Left ventricle myocardium inferior (tissue), 1 donor: ENCODE data around the gene NME3. TPM values are rescaled to one million over a fixed set of nuclear protein-coding genes. Genes with fewer than 3 reads are reported as not detected.

Experiments
- DNase-seq: peaks from one replicate; pipeline ENCODE4 v3.0.0-alpha.2; 2020
- H3K27ac ChIP-seq: fragments of 200-600 bp; replicated peaks from 2 replicates; pipeline ENCODE4 v1.8.0; 2021
- H3K27me3 ChIP-seq: fragments of 200-600 bp; 2 replicates; pipeline ENCODE4 v1.8.0; 2021; ENCODE audit warnings: low read depth
- H3K36me3 ChIP-seq: fragments of 200-600 bp; 2 replicates; pipeline ENCODE4 v1.8.0; 2021
- H3K4me1 ChIP-seq: fragments of 200-600 bp; 2 replicates; pipeline ENCODE4 v1.8.0; 2021
- H3K4me3 ChIP-seq: fragments of 200-600 bp; 2 replicates; pipeline ENCODE4 v1.8.0; 2021; ENCODE audit warnings: mild to moderate bottlenecking, moderate library complexity
- H3K9me3 ChIP-seq: fragments of 200-600 bp; replicated peaks from 2 replicates; pipeline ENCODE4 v1.8.0; 2021
- CTCF ChIP-seq: fragments of 200-600 bp; IDR thresholded peaks from 2 replicates; pipeline ENCODE4 v1.8.0; 2021; ENCODE audit warnings: antibody characterized with exemption, mild to moderate bottlenecking, borderline replicate concordance
- intact Hi-C: fragments of 100-400 bp; cut with micrococcal nuclease; formaldehyde crosslinking; loops from one replicate; pipeline ENCODE4 v1.11.0; 2022
- total RNA-seq: library from RNA; stranded (reverse); fragmentation: NEBNext Ultra II Directional; extraction: Animal tissue kit (Norgen Biotek cat#: 25700); gene quantifications from one replicate; pipeline ENCODE4 v1.2.1, GENCODE V29; 2021
- donor health status: DM: no; HTN: yes; CAD: no; lungs with severe emphysema.

Gene NME3
- total RNA-seq, 1 donor from 2014 or later: 37.0 TPM

- H3K36me3 ChIP-seq: peaks cover 49% of the 10 kb centered on the region
- TF ChIP-seq CTCF: peak; percentile 17
- H3K4me3 ChIP-seq: peak overlapping the region; percentile 96
- peaks cover 67% of the 10 kb centered on the region for H3K4me1 ChIP-seq
- DNase-seq: no peak
- H3K27me3 ChIP-seq: no peaks in the 10 kb centered on the region
- intact Hi-C loops: no loop called here
- H3K27ac ChIP-seq: peak overlapping the region; percentile 90
- no peaks in the 10 kb centered on the region for H3K9me3 ChIP-seq
These were observed 10.5 kb upstream of the NME3 start for GRCh38 chr16:1781758-1782407.

GRCh38 chr16:1781254-1781653, 9.9 kb upstream of the NME3 start:
- Histone ChIP-seq H3K36me3 (peaks cover 49% of the 10 kb centered on the region), H3K27me3 (no peaks in the 10 kb centered on the region), H3K27ac (peak overlapping the region; percentile 90), H3K4me3 (peak overlapping the region; percentile 96), H3K9me3 (no peaks in the 10 kb centered on the region), H3K4me1 (peaks cover 69% of the 10 kb centered on the region)
- DNase-seq: no peak
- intact Hi-C loops: no loop called here
- TF ChIP-seq CTCF: no peak

GRCh38 chr16:1780677-1781072, 9.3 kb upstream of the NME3 start:
- H3K4me3 ChIP-seq: peak overlapping the region; percentile 96

DNA sequence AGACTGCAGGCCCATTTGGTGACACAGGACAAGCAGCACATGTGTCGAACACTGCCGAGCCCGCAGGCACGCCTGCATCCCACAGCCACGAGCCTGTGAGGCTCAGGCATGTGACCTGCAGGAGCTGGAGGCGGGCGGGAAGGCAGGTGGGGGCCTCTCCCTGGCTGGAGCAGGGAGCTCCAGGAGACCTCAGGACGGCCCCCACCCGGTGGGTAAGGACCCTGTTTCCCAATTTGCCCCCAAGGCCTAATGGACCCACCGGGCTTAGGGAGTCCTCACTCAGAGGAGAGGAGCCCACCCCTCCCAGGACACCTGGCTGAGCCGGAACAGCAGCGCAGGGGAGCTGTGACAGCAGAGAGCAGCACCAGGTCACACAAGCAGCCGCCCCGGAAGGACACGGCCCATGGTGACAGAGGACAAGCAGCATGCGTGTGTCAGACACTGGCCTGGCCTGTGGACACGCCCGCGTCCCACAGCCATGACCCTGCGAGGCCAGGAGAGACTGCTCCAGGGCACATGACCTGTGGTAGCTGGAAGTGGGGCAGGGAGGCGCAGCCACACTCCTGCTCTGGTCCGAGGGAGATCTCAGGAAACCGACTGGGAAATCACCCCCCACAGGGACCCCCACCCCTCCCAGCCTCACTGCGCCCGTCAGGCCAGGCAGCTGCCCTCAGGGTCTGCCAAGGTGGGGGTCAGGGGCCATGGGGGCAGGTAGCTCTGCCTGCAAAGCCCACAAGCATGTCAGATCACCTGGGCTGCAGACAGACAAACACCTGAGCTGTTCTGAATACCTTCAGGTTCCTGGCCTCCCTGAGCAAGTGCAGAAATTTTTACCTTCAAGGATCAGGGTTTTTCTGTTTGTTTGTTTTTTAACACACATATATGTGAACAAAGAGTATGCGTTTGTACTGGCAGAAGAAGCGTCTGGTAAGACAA, 8.7 kb upstream of the NME3 start:
- DNase-seq: no peak
- H3K9me3 ChIP-seq: no peaks in the 10 kb centered on the region
- intact Hi-C loops: no loop called here
- H3K4me1 ChIP-seq: peaks cover 60% of the 10 kb centered on the region
- no peak overlapping the region for H3K4me3 ChIP-seq
- H3K36me3 ChIP-seq: peaks cover 57% of the 10 kb centered on the region
- H3K27me3 ChIP-seq: no peaks in the 10 kb centered on the region
- H3K27ac ChIP-seq: no peak overlapping the region
- no peak for TF ChIP-seq CTCF

More at GRCh38 chr16:1780677-1781072, 9.3 kb upstream of the NME3 start:
- Histone ChIP-seq H3K36me3 (peaks cover 50% of the 10 kb centered on the region), H3K9me3 (no peaks in the 10 kb centered on the region), H3K27ac (no peak overlapping the region), H3K27me3 (no peaks in the 10 kb centered on the region), H3K4me1 (peaks cover 63% of the 10 kb centered on the region)
- no peak for DNase-seq
- intact Hi-C loops: no loop called here
- no peak for TF ChIP-seq CTCF

DNA sequence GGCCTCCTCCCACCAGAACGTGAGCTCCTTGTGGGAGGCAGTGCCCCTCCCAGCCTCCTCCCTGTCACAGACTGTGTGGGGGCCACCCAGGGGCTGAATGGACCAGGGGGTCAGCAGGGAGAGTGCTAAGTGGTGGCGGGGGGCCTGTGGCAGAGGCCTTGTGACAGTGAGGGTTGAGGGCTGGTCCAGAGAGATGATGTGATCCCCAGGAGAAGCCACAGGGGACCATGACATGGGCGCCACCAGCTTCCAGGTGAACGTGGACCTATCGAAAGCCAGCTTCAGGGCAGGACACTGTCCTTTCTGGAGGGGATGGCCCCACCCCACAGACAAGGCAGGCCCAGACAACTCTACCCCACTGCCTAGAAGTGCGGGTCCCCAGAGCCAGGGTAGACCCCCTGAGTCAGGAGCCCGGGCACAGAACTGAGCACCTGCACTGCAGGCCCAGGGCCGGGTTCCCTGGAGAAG, 7.9 kb upstream of the NME3 start:
- Histone ChIP-seq H3K27me3 (no peaks in the 10 kb centered on the region), H3K4me1 (peaks cover 60% of the 10 kb centered on the region), H3K27ac (no peak overlapping the region), H3K9me3 (no peaks in the 10 kb centered on the region), H3K36me3 (peaks cover 58% of the 10 kb centered on the region), H3K4me3 (no peak overlapping the region)
- no peak for DNase-seq
- intact Hi-C loops: no loop called here
- TF ChIP-seq CTCF: no peak
